Fibroblast of pulmonary artery (primary cell): ENCODE results near the gene S100G.

Source experiments
- DNase-seq: peaks from one replicate; pipeline ENCODE4 v3.0.0-alpha.2; 2010; ENCODE audit warnings: low read depth
- H3K4me3 ChIP-seq: replicated peaks from 2 replicates; pipeline ENCODE4 v1.5.1; 2011; ENCODE audit warnings: low read depth, mild to moderate bottlenecking, control low read depth, low read length, moderate library complexity
- CTCF ChIP-seq: IDR thresholded peaks from 2 replicates; pipeline ENCODE4 v1.5.1; 2011; ENCODE audit warnings: mild to moderate bottlenecking, control low read depth, low read length, inconsistent platforms; ENCODE audit errors: missing control alignments

Gene S100G

GRCh38 chrX:16633754-16634153 lies 16.2 kb upstream of the S100G start:
- DNase-seq = peak; percentile 48
- TF ChIP-seq CTCF = no peak

GRCh38 chrX:16635040-16635439 lies 14.9 kb upstream of the S100G start:
- DNase-seq = no peak
- TF ChIP-seq CTCF = no peak
- no peak overlapping the region for H3K4me3 ChIP-seq

More at GRCh38 chrX:16633754-16634153, 16.2 kb upstream of the S100G start:
- no peak overlapping the region for H3K4me3 ChIP-seq

GRCh38 chrX:16635596-16635995 lies 14.4 kb upstream of the S100G start:
- no peak for DNase-seq
- TF ChIP-seq CTCF = no peak

GRCh38 chrX:16638533-16638932 lies 11.4 kb upstream of the S100G start:
- no peak for TF ChIP-seq CTCF
- no peak overlapping the region for H3K4me3 ChIP-seq
- DNase-seq = no peak

More at GRCh38 chrX:16635596-16635995, 14.4 kb upstream of the S100G start:
- H3K4me3 ChIP-seq = no peak overlapping the region

- no peak overlapping the region for H3K4me3 ChIP-seq
- TF ChIP-seq CTCF = no peak
These were observed 10.0 kb upstream of the S100G start for GRCh38 chrX:16639966-16640365.

GRCh38 chrX:16640823-16641222 lies 9.1 kb upstream of the S100G start:
- DNase-seq = no peak
- H3K4me3 ChIP-seq = no peak overlapping the region
- TF ChIP-seq CTCF = no peak

More at GRCh38 chrX:16639966-16640365, 10.0 kb upstream of the S100G start:
- DNase-seq = no peak

GRCh38 chrX:16643176-16643575 lies 6.8 kb upstream of the S100G start:
- no peak overlapping the region for H3K4me3 ChIP-seq
- no peak for TF ChIP-seq CTCF
- DNase-seq = peak; percentile 69
